GM12891 (cell line): ENCODE data around the gene FREY1.

Experiments used
- POLR2A ChIP-seq: IDR thresholded peaks from 2 replicates; pipeline ENCODE4 v1.6.1; 2011; ENCODE audit warnings: low read depth, low read length, control low read depth
- POLR2AphosphoS5 ChIP-seq: IDR thresholded peaks from 2 replicates; pipeline ENCODE4 v1.6.1; 2011; ENCODE audit warnings: low read depth, low read length, control low read depth
- POU2F2 ChIP-seq: IDR thresholded peaks from 2 replicates; pipeline ENCODE4 v1.6.1; 2011; ENCODE audit warnings: low read depth, mild to moderate bottlenecking, control low read depth, low read length, moderate library complexity
- TAF1 ChIP-seq: IDR thresholded peaks from 2 replicates; pipeline ENCODE4 v1.6.1; 2011; ENCODE audit warnings: low read depth, low read length, control low read depth

DNA sequence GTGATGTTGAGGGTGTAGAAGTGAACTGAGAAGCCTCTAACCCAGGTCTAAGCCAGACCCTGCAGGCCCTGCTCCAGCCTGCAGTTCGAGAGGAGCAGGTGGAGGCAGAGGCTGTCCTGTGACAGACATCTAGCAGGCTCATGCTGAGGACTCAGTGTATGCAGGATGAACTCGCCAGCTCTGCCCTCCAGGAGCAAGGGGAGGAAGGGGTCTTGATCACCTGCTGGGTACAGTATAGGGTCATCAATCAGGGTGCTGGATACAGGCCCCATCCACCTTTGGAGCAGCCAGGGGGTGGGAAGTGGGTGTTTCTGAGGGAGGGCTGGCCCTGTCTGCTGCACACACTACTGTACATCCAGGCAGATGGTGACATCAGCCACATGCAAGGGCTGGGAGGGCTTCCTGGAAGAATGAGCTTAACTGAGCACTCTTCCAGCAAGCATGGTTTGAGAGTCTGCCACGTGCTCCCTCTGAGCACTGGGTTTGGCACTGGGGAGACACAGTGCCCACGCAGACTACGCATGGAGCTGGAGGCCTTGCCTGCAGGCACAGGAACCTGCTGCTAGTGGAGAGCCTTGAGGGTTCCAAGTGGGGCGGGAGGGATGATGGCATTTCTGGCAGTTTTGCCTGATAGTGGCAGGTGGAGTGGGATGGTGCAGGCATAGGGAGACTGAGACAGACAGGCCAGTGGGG is 12.4 kb downstream of the FREY1 start:
- TF ChIP-seq POLR2A (no peak), TAF1 (no peak), POLR2AphosphoS5 (no peak), POU2F2 (no peak)
